Skin of body (tissue), 2 donors: Measurements from ENCODE around the gene SV2B. TPM values are rescaled to one million over a fixed set of nuclear protein-coding genes. Genes with fewer than 3 reads are reported as not detected.

Experiments used
- DNase-seq: peaks from one replicate; lab custom pipeline; 2025; lab: John Stamatoyannopoulos, UW
- total RNA-seq: library from RNA; depleted of rRNA; stranded (reverse); fragments of >200 nt; gene quantifications from one replicate; pipeline ENCODE4 v1.2.3, GENCODE V29; 2014

SV2B gene
- total RNA-seq, 1 donor from 2014 or later = 1.5 TPM

- DNase-seq = no peak
Measured at GRCh38 chr15:91264651-91265351, 164.7 kb downstream of the SV2B start.

DNA sequence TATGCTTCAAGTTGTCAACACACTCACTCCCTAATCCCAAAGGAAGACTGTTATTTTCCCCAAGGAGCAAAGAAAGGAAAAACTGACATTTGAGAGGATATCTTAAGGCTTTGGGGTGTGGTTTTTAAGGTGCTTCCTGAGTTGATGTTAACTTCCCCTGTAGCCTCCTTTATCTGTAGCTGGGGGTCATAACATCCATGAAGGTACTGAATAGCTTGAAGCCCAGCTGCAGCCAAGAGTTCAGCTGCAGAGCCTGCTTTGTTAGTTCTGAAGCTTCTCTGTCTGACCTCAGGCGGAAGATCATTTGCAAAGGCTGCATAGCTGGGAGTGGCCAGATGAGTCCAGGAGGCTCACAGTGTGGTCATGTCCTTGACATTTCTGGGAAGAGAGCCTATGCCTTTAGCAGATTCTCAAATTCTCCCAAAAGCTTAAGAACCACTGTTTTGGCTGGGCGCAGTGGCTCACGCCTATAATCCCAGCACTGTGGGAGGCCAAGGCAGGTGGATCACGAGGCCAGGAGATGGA, 165.4 kb downstream of the SV2B start:
- DNase-seq = no peak

- no peak for DNase-seq
Measured at GRCh38 chr15:91268510-91268909, 168.5 kb downstream of the SV2B start.

DNA sequence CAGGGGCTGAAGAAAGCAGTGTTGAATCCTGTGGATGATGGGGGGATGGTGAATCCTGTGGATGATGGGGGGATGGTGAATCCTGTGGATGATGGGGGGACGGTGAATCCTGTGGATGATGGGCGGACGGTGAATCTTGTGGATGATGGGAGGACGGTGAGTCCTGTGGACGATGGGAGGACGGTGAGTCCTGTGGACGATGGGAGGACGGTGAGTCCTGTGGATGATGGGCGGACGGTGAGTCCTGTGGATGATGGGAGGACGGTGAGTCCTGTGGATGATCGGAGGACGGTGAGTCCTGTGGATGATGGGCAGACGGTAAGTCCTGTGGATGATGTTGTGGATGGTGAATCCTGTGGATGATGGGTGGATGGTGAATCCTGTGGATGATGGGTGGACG, 170.7 kb downstream of the SV2B start:
- DNase-seq = no peak

DNA sequence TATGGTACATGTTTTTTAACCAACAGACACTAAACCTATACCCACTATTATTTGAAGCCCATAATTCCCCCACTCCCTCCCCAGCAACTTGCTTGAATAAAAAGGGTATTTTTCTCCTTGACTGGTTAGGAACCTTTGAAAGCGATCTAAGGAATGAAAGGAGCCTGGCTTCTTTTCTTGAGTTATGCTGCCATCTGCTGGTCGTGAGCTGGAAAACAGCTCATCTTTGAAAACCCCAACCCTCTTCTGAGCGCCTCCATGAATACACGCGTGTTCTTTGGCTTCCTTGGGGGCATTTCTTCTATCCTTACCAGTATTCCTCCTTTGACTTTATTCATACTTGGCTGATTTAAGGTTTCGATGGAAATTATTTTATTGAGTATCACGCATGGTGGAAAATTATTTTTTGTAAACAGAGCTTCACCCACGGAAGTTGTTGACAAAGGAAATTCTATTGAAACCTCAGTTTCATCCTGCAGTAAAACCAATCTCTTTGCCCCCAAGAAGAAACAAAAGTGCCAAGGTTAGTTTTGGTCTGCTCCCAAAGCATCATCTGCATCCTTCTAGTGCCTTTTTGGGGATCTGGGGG, 171.6 kb downstream of the SV2B start:
- DNase-seq = peak; percentile 25

DNA sequence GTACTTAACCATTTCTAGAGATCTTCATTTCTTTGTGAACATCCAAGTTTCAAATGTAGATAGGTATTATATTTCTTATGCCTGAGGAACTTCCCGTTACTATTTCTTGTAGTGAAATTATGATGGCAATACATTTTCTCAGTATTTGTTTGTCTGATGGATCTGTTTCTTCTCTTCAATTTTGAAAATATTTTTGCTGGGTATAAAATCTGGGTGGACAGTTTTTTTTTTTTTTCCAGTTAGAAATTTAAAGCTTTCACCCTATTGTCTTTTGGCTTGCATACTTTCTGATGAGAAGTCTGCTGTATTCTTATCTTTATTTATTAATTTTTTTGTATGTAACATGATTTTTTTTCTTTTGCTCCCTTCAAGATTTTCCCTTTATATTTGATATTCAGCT, 175.8 kb downstream of the SV2B start:
- no peak for DNase-seq

DNA sequence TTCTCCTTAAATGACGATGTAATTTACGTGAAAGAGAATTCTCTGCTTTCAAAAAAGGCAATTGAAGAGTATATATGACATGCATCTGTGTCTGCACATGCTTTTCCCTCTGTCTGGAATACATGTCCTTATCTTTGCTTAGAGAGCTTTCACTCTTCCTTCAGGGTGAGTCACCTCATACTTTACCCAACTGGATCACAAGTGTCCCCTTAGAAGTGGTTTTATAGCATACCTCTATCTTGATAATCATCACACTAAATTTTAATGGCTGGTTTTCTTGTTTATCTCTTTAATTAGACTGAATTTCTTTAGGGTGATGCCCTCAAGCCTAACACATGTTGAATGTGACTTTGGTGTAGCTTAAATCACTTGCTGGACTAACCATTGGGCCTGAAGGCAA, 178.9 kb downstream of the SV2B start:
- DNase-seq = no peak

- no peak for DNase-seq
Measured at GRCh38 chr15:91279486-91279885, 179.4 kb downstream of the SV2B start.

DNA sequence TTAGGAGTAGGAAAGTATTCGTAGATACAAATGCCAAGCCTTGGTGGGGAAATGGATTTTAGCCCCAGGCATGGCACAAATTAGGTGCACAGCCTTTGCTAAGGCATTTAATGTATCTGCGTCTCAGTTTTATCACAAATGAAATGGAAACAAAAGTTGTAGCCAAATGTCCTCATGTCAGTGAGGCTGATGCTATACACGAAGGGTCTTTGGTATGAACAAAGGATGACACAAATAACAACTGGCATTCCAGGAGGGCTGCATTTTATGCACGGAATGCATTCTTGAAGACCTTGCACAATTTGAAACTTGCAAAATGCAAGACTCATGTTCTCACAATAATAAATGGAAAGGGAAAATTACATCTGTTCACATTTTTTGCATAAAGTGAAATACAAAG, 181.9 kb downstream of the SV2B start:
- no peak for DNase-seq

DNA sequence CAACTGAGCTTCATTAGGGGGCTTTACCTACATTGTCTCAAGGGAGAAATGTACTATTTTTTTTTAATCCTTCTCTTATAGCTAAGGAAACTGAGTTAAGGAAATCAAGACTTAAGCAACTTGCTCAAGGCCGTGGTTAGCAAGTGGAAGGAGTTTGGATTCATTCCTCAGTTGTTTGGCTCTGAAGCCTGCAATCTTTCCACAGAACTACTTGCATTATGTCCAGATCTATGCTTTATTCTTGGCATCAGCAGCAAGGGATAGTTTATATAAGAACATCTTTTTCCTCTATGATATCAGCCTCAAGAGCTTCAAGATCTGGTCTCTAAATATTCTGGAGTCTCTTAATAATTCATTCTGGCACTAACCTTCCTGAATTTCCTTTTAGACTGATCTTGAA, 182.4 kb downstream of the SV2B start:
- DNase-seq = no peak

DNA sequence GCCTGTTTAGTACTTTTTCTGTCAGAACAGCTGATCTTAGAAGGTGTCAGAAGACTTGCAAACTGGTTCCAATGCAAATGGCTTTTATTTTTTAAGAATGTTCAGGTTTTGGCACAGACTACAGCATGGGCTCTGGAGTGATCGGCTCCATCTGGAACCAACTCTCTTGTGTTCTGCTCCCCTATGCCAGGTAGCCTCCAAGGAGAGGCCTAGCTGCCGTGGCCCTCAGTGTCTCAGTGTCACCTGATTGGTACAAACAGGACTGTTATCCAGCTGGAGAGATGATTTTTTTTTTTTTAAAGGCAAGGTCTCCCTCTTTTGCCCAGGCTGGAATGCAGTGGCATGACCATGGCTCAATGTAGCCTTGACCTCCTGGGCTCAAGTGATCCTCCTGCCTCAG, 183.1 kb downstream of the SV2B start:
- DNase-seq = no peak

DNA sequence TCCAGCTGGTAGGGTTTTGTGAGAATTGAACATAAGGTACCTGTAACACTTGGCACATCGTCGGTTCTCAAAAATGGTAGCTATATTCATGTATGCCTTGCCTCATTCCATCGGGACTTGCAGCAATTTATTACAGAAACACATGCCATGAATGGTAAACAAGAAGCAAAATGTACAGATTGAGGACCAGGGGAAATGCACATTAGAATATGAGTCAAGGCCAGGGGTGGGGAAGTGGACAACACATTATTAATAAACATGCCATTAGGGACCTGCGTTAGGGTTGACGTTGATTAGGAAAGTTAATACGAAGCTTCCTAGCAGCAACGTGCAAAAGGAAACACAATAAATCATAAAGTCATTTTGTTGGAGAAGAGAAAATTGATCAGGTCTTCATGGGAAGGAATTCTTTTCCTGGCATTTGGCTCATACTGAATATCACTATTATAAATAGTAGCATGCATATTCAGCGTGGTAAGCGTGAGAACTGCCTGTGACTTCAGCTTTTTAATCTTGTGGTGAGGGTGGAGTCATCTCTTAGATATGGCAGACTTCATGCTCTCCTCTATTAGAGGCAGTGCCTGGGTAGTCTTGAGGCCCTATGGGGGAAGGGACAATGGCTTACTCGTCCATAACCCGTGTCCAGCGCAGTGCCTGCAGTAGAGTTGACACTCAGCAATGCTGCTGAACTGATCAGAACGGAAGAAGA, 184.9 kb downstream of the SV2B start:
- DNase-seq = no peak

DNA sequence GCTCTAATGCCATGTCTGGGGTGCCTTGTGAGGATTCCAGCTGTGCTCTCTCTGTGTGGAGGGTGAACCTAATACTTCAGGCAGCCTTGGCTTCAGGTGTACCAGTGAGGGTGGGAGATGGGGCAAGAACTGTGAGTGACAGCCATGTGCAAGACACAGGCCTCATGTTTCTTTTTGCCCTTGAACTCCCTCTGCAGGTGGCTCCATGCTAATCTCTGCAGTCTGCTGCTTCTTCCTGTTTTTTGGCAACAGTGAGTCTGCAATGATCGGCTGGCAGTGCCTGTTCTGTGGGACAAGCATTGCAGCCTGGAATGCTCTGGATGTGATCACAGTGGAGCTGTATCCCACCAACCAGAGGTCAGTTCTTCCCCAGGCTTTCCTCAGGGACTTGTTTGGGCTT, 189.3 kb downstream of the SV2B start:
- no peak for DNase-seq

DNA sequence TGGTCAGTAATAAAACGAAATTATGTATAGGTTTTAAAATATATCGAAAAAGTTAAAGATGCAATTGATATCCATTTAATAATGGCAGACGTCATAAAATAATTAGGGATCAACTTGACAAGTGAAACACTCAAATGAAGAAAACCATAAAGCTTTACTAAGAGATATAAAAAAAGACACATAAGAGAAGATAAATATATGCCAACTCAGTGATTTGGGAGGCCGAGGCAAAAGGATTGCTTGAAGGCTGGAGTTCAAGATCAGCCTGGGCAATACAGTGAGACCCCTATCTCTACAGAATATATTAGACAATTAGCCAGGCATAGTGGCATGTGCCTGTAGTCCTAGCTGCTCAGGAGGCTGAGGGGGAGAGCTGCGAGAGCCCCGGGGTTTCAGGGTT, 190.5 kb downstream of the SV2B start:
- DNase-seq = no peak

- no peak for DNase-seq
Measured at GRCh38 chr15:91291673-91292072, 191.6 kb downstream of the SV2B start.

- no peak for DNase-seq
Measured at GRCh38 chr15:91294344-91294743, 194.3 kb downstream of the SV2B start.

- DNase-seq = no peak
Measured at GRCh38 chr15:91294795-91295194, 194.7 kb downstream of the SV2B start.

- no peak for DNase-seq
Measured at GRCh38 chr15:91298101-91298500, 198.0 kb downstream of the SV2B start.

- DNase-seq = peak; percentile 19
Measured at GRCh38 chr15:91302588-91303439, 202.8 kb downstream of the SV2B start.

DNA sequence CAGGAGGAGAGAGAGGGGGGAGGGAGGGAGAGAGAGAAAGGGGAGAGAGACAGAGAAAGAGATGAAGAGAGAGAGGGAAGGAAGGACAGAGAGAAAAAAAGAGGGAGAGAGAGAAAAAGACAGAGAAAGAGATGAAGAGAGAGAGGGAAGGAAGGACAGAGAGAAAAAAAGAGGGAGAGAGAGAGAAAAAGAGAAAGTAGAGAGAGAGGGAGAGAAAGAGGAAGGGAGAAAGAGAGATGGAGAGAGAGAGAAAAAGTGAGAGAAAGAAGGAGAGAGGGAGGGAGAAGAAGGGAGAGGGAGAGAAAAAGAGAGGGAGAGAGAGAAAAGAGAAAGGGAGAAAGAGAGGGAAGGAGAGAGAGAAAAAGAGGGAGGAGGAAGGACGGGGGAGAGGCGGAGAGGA, 204.2 kb downstream of the SV2B start:
- DNase-seq = no peak

DNA sequence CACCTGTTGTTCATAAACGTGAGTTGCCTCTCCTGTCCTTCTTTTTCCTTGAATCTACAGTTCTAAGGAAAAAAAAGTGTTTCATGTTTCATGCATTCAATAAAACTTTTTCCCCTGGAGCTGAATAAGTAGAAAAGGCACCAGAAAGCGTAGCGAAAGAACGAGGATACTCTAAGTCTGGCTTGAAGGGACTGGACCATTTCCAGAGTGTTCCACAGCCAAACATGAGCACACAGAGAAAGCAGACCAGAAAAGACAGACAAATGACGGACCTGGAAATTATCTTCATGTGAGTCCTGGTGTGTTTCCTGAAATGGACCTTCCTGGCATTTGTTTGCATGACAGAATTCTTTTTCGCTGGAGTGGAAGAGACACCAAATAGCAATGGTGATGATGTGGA, 204.7 kb downstream of the SV2B start:
- DNase-seq = no peak

- DNase-seq = no peak
Measured at GRCh38 chr15:91306144-91306543, 206.1 kb downstream of the SV2B start.
